ENCODE results near the gene EXD3. TPM values are rescaled to one million over a fixed set of nuclear protein-coding genes. Genes with fewer than 3 reads are reported as not detected.

The EXD3 gene
- total RNA-seq, 4 donors from 2014 or later, result 11.8 to 49.0 (median 31.5) TPM

- Histone ChIP-seq H3K4me1 (peaks cover 0 to 35% of the 10 kb centered on the region in 2 donors), H3K9me3 (no peaks in the 10 kb centered on the region), H3K27ac (peak overlapping the region; percentile 70 to 81), H3K36me3 (no peaks in the 10 kb centered on the region), H3K4me3 (no peak overlapping the region), H3K27me3 (peaks cover 0 to 18% of the 10 kb centered on the region in 2 donors)
- intact Hi-C loops (cut with DNase I; ENCODE audit: low total_unique reads), result loop anchor here (10.0 kb wide), 1 partner anchor 109 kb away; no protein-coding TSS in a partner anchor
- DNase-seq, result peak in 1 of 2 donors; percentile 36
- no peak for TF ChIP-seq POLR2A (IDR thresholded peaks at IDR 0.05)
- no peak for TF ChIP-seq CTCF (IDR thresholded peaks at IDR 0.05)
Measured at GRCh38 chr9:137305798-137306065, 117.2 kb downstream of the EXD3 start.

- Histone ChIP-seq H3K27ac (peak overlapping the region; percentile 70 to 81), H3K36me3 (no peaks in the 10 kb centered on the region), H3K9me3 (no peaks in the 10 kb centered on the region), H3K4me1 (peaks cover 0 to 38% of the 10 kb centered on the region in 2 donors), H3K27me3 (peaks cover 4 to 18% of the 10 kb centered on the region in 2 donors), H3K4me3 (no peak overlapping the region)
- DNase-seq, result peak; percentile 33 to 58
- no peak for TF ChIP-seq POLR2A (IDR thresholded peaks at IDR 0.05)
- no peak for TF ChIP-seq CTCF (IDR thresholded peaks at IDR 0.05)
- intact Hi-C loops (cut with DNase I; ENCODE audit: low total_unique reads), result loop anchor here (10.0 kb wide), 1 partner anchor 110 kb away; no protein-coding TSS in a partner anchor
Measured at GRCh38 chr9:137305060-137305797, 117.7 kb downstream of the EXD3 start.

GRCh38 chr9:137304383-137305059 lies 118.4 kb downstream of the EXD3 start:
- peaks cover 11 to 23% of the 10 kb centered on the region in 2 donors for H3K27me3 ChIP-seq
- no peaks in the 10 kb centered on the region for H3K9me3 ChIP-seq
- H3K27ac ChIP-seq, result peak overlapping the region; percentile 70 to 81
- no peak overlapping the region for H3K4me3 ChIP-seq
- TF ChIP-seq POLR2A (IDR thresholded peaks at IDR 0.05), result no peak
- TF ChIP-seq CTCF (IDR thresholded peaks at IDR 0.05), result no peak
- H3K4me1 ChIP-seq, result peaks cover 0 to 38% of the 10 kb centered on the region in 2 donors
- H3K36me3 ChIP-seq, result no peaks in the 10 kb centered on the region
- intact Hi-C loops (cut with DNase I; ENCODE audit: low total_unique reads), result loop anchor here (10.0 kb wide), 1 partner anchor 110 kb away; no protein-coding TSS in a partner anchor
- DNase-seq, result peak in 1 of 2 donors; percentile 15

GRCh38 chr9:137303893-137304382 lies 119.0 kb downstream of the EXD3 start:
- intact Hi-C loops (cut with DNase I; ENCODE audit: low total_unique reads), result loop anchor here (10.0 kb wide), 1 partner anchor 111 kb away; no protein-coding TSS in a partner anchor
- no peak for DNase-seq
- Histone ChIP-seq H3K4me1 (peaks cover 0 to 38% of the 10 kb centered on the region in 2 donors), H3K9me3 (no peaks in the 10 kb centered on the region), H3K36me3 (no peaks in the 10 kb centered on the region), H3K27me3 (peaks cover 16 to 23% of the 10 kb centered on the region in 2 donors), H3K4me3 (no peak overlapping the region), H3K27ac (peak overlapping the region; percentile 78 to 81)
- TF ChIP-seq CTCF (IDR thresholded peaks at IDR 0.05) (no peak), POLR2A (IDR thresholded peaks at IDR 0.05) (no peak)
